ENCODE data around the gene RCOR3.

Gene RCOR3

DNA sequence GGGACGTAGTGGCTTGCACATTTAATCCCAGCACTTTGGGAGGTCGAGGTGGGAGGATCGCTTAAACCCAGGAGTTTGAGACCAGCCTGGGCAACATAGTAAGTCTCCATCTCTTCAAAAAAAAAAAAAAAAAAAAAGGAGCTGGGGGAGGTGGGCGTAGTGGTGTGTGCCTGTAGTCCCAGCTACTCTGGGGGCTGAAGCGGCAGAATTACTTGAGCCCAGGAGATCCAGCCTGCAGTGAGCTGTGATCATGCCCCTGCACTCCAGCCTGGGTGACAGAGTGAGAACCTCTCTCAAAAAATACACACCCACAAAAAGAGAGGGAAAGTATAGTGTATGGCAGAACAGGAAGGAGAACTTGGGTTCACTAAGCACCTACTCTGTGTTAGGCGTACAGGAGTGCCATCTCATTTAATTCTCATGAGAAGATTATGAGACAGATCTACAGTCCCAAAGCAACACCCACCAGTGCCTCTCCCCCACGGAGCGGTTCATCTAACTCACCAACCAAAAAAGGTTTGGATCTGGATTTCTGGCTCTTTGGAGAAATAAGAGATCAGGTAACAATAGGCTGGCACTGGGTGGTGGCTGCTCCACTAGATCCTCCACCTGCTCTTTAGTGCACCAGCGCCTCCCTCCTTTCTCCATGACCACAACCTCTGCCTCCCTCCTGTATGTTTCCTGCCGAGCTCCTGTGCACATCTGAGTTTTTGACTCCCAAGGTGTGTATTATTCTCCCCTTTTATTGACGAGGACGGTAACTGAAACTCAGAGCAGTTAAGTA, 66.0 kb downstream of the RCOR3 start:
- DNase-seq (ENCODE audit: low read depth, low spot score) = no peak

DNA sequence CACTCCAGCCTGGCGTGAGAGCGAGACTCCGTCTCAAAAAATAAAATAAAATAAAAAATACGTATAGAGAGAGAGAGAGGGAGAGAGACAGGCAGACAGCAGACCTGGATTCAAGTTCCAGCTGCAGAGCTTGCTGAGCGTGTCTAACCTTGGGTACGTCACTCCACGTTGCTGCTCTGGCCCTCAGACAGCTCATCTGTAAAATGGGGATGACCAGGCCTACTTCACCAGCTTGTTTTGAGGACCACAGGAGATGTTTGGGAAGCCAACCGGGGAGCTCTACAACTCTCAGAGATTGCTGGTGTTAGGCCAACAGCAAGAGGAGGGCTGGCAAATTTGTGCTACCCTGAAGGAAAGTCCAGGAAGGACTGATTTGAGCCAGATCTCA, 67.0 kb downstream of the RCOR3 start:
- no peak for DNase-seq (ENCODE audit: low read depth, low spot score)

- DNase-seq (ENCODE audit: low read depth, low spot score) = no peak
Observed at GRCh38 chr1:211326528-211327345, 67.6 kb downstream of the RCOR3 start, which contains the start of gene TRAF5. Gene TRAF5 (plus strand): TSS chr1:211326833. CDS start chr1:211353240, 26,407 bp downstream.

GRCh38 chr1:211327346-211327921, 68.3 kb downstream of the RCOR3 start:
- DNase-seq (ENCODE audit: low read depth, low spot score) = no peak

DNA sequence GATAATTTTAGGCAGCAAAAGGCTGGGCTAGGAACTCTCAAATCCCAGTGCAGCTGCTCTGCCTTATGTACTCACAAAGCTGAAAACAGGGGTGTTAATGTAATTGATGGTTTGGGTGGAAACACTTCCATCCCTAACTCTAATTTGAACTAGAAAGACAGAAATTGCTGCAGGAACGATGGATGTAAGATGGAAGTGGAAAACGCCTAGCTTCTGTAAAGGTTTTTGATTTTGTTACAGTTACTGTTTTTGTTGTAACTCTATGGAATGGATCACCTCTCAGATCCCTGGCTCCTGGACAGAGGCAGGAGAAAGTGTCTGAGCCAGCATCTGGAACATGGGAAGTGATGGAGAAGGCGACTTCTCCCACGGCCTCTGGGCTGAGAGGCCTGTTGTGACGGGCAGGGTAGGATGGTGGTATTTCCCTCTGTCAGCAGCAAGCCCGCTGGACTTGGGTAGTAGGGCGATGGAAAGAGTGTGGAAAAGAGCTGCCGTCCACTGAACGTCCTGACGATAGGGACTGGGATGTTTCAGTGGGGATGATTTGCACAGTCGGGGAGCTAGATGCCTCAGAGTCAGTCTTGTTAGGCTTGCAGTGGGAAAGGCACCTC, 69.0 kb downstream of the RCOR3 start:
- no peak for DNase-seq (ENCODE audit: low read depth, low spot score)

DNA sequence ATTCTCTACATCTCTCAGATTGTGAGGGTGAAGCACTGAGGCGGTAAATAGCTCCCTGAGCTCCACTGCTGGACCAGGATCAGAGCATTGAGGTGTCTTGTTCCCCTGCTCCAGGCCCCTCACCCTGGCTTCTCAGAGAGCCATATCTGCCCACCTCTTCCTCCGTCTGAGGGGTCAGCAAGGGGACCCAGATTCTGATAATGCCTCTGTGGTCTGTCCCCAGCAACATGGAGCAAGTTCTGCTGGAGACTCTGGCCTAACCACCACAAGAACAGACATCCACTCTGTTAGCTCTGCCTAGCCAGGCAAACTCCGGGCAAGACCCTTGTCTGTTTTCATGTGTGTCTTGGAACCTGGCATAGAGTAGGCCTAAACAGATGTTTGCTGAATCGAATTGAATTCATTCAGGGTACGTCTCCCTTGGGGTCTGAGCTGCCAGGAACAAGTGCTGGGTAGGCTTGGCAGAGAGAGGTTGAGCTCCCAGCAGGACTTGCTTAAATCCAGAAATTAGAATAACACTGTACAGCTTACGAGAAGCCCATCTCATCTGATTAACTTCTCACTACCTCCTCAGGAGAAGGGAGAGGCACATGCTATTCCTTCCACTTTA, 69.8 kb downstream of the RCOR3 start:
- no peak for DNase-seq (ENCODE audit: low read depth, low spot score)

- no peak for DNase-seq (ENCODE audit: low read depth, low spot score)
Observed at GRCh38 chr1:211329764-211330201, 70.6 kb downstream of the RCOR3 start.

- DNase-seq (ENCODE audit: low read depth, low spot score) = no peak
Observed at GRCh38 chr1:211330282-211330936, 71.2 kb downstream of the RCOR3 start.

- DNase-seq (ENCODE audit: low read depth, low spot score) = no peak
Observed at GRCh38 chr1:211331011-211331709, 72.0 kb downstream of the RCOR3 start.

- no peak for DNase-seq (ENCODE audit: low read depth, low spot score)
Observed at GRCh38 chr1:211332036-211332616, 73.0 kb downstream of the RCOR3 start.

DNA sequence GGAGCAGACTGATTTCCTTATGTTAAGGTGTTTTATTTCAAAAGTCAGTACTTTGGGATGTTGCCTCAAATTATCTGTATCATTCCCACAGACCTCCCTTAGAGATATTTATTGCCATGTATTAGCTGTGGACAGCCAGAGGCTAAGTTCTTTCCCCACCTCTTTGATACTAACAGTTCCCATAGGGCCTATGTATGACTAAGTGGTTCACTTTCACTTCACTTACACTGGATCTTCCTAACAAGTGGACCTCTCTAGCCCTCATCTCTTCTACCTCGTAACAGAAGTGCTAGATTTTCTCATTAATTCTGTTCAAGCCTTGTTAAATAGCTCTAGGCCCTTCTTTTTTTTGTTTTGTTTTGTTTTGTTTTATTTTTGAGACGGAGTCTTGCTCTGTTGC, 73.7 kb downstream of the RCOR3 start:
- DNase-seq (ENCODE audit: low read depth, low spot score) = no peak

DNA sequence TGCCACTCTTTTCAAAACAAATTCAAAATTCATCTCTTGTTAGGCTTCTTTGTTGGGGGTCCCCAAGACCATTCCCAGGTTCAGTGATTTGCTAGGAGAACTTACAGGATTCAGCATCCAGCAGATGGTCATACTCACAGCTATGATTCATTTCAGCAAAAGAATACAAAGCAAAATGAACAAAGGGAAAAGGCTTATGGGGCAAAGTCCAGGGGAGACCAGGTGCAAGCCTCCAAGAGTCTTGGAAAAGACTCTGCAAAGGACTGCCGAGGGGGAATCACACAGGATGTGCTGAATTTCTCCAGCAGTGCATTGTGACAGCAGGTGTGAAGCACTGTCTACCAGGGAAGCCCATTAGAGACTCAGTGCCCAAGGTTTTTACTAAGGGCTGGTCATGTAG, 74.7 kb downstream of the RCOR3 start:
- no peak for DNase-seq (ENCODE audit: low read depth, low spot score)

- no peak for DNase-seq (ENCODE audit: low read depth, low spot score)
Observed at GRCh38 chr1:211334986-211335385, 75.8 kb downstream of the RCOR3 start.

- DNase-seq (ENCODE audit: low read depth, low spot score) = no peak
Observed at GRCh38 chr1:211335522-211336157, 76.5 kb downstream of the RCOR3 start.

DNA sequence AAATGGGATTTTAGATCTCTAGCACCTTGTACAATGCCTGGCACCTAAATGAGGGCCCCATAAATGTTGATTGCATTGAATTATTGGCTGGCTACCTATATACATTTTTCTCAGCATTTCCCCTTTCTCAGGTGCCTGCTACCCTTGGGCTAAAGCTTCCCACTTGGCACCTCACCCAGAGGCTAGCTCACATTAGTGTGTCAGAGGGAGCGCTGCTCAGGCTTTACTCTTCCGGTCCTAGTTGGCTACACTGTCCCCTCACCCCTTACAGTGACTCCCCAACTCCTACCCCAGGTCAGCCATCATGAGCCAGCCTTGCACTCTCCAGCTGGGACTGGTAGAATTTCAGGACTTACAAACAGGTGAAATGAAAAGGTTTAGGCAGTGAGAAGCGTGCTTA, 77.0 kb downstream of the RCOR3 start:
- no peak for DNase-seq (ENCODE audit: low read depth, low spot score)

GRCh38 chr1:211336775-211337174, 77.6 kb downstream of the RCOR3 start:
- no peak for DNase-seq (ENCODE audit: low read depth, low spot score)

- DNase-seq (ENCODE audit: low read depth, low spot score) = no peak
Observed at GRCh38 chr1:211337430-211338223, 78.5 kb downstream of the RCOR3 start.

GRCh38 chr1:211338224-211338620, 79.1 kb downstream of the RCOR3 start:
- no peak for DNase-seq (ENCODE audit: low read depth, low spot score)

DNA sequence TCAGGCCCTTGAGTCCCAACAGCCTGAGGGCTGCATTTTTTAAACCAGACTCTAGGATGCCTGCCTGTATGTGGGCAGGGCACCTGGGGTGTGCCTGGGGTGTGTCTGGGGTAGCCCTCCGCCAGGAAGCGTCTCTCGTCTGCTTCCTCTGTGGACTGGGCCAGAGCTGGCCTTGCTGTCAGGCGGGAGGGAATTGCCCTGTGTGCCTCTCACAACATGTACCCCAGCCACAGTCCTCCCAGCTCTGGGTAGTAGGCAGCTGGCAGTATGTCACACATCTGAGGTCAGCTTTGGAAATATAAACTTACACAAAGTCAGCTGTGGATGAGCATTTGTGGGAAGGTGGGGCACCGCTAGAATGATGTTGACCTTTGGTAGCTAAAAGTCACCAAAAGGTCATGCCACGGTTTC, 80.5 kb downstream of the RCOR3 start:
- DNase-seq (ENCODE audit: low read depth, low spot score) = no peak
